ENCODE data around the gene FBXO22. TPM values are rescaled to one million over a fixed set of nuclear protein-coding genes. Genes with fewer than 3 reads are reported as not detected.
"Not testable (repeated sequence)": the region's sequence is repeated elsewhere in the genome, so short reads cannot be mapped to it uniquely, and the experiment has no call there.

The FBXO22 gene
- total RNA-seq, 1 donor from 2014 or later, result 13.0 TPM

- Histone ChIP-seq H3K36me3 (peaks cover 0 to 4% of the 10 kb centered on the region in 2 donors), H3K27me3 (no peaks in the 10 kb centered on the region), H3K4me1 (peaks cover 20% of the 10 kb centered on the region), H3K4me3 (no peak overlapping the region), H3K9me3 (no peaks in the 10 kb centered on the region), H3K27ac (no peak overlapping the region)
- TF ChIP-seq POLR2AphosphoS5 (IDR thresholded peaks at IDR 0.05; ENCODE audit: insufficient read depth in 1 of 2, low read depth in 1 of 2), result no peak
- no peak for TF ChIP-seq CTCF (IDR thresholded peaks at IDR 0.05)
- TF ChIP-seq POLR2A (IDR thresholded peaks at IDR 0.05), result no peak
- DNase-seq (ENCODE audit: extremely low spot score in 2 of 2), result no peak
- intact Hi-C loops (cut with DNase I), result no loop called here
Measured at GRCh38 chr15:75900577-75900976, 3.1 kb upstream of the FBXO22 start.

GRCh38 chr15:75902129-75902557, 1.5 kb upstream of the FBXO22 start:
- TF ChIP-seq CTCF (IDR thresholded peaks at IDR 0.05) (no peak), POLR2AphosphoS5 (IDR thresholded peaks at IDR 0.05; ENCODE audit: insufficient read depth in 1 of 2, low read depth in 1 of 2) (no peak), POLR2A (IDR thresholded peaks at IDR 0.05) (no peak)
- no peaks in the 10 kb centered on the region for H3K27me3 ChIP-seq
- no peak overlapping the region for H3K4me3 ChIP-seq
- DNase-seq (ENCODE audit: extremely low spot score in 2 of 2), result no peak
- no peak overlapping the region for H3K27ac ChIP-seq
- H3K4me1 ChIP-seq, result peaks cover 29% of the 10 kb centered on the region
- no peaks in the 10 kb centered on the region for H3K9me3 ChIP-seq
- H3K36me3 ChIP-seq, result peaks cover 0 to 4% of the 10 kb centered on the region in 2 donors
- intact Hi-C loops (cut with DNase I), result no loop called here

- Histone ChIP-seq H3K27ac (no peak overlapping the region), H3K36me3 (no peaks in the 10 kb centered on the region), H3K4me3 (no peak overlapping the region), H3K27me3 (no peaks in the 10 kb centered on the region), H3K9me3 (no peaks in the 10 kb centered on the region), H3K4me1 (peaks cover 29% of the 10 kb centered on the region)
- intact Hi-C loops (cut with DNase I), result no loop called here
- TF ChIP-seq CTCF (IDR thresholded peaks at IDR 0.05), result no peak
- TF ChIP-seq POLR2A (IDR thresholded peaks at IDR 0.05), result no peak
- TF ChIP-seq POLR2AphosphoS5 (IDR thresholded peaks at IDR 0.05; ENCODE audit: insufficient read depth in 1 of 2, low read depth in 1 of 2), result no peak
- no peak for DNase-seq (ENCODE audit: extremely low spot score in 2 of 2)
Measured at GRCh38 chr15:75905231-75905630, 1.6 kb downstream of the FBXO22 start.

GRCh38 chr15:75910355-75910754, 6.7 kb downstream of the FBXO22 start:
- H3K4me3 ChIP-seq; H3K27ac ChIP-seq; intact Hi-C loops (cut with DNase I); DNase-seq (ENCODE audit: extremely low spot score in 2 of 2); H3K27me3 ChIP-seq; H3K9me3 ChIP-seq: not testable (repeated sequence)
- Histone ChIP-seq H3K4me1 (peaks cover 11% of the 10 kb centered on the region), H3K36me3 (peaks cover 0 to 35% of the 10 kb centered on the region in 2 donors)

DNA sequence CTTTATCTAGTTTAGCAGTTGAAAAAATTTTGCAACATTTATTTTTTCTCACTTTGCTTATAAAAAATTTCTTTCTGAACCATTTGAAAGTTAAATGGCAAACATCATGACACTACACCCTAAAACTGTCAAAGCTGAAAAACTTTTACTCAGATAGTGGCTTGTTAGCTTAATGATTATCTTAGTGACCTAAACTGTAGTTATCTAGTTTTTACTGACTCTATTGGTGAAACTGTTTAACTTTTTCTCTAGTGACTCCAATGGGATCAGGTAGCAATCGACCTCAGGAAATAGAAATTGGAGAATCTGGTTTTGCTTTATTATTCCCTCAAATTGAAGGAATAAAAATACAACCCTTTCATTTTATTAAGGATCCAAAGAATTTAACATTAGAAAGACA, 13.3 kb downstream of the FBXO22 start:
- H3K9me3 ChIP-seq, result no peaks in the 10 kb centered on the region
- H3K27me3 ChIP-seq, result no peaks in the 10 kb centered on the region
- TF ChIP-seq CTCF (IDR thresholded peaks at IDR 0.05) (no peak), POLR2AphosphoS5 (IDR thresholded peaks at IDR 0.05; ENCODE audit: insufficient read depth in 1 of 2, low read depth in 1 of 2) (no peak), POLR2A (IDR thresholded peaks at IDR 0.05) (no peak)
- H3K4me1 ChIP-seq, result no peaks in the 10 kb centered on the region
- DNase-seq (ENCODE audit: extremely low spot score in 2 of 2), result no peak
- H3K36me3 ChIP-seq, result peaks cover 0 to 35% of the 10 kb centered on the region in 2 donors
- H3K4me3 ChIP-seq, result no peak overlapping the region
- no peak overlapping the region for H3K27ac ChIP-seq
- intact Hi-C loops (cut with DNase I), result no loop called here

Data from vagina (tissue), 2 donors.